Measurements from ENCODE around the gene LASP1.
"Not testable (repeated sequence)": the region's sequence is repeated elsewhere in the genome, so short reads cannot be mapped to it uniquely, and the experiment has no call there.

The LASP1 gene

GRCh38 chr17:38911081-38911730 lies 41.3 kb downstream of the LASP1 start:
- Histone ChIP-seq H3K27ac (ENCODE audit: low read length) (peak overlapping the region; percentile 58), H3K27me3 (ENCODE audit: control insufficient read depth in 1 of 2, insufficient read depth in 2 of 2, low read length in 2 of 2) (no peaks in the 10 kb centered on the region), H3K9me3 (ENCODE audit: control insufficient read depth in 2 of 2, low read length in 2 of 2) (no peaks in the 10 kb centered on the region), H3K9ac (ENCODE audit: low read length in 2 of 2) (no peak overlapping the region), H3K36me3 (ENCODE audit: control insufficient read depth in 2 of 2, insufficient read depth in 2 of 2, low read length in 2 of 2) (peaks cover 17 to 28% of the 10 kb centered on the region in 2 donors), H3K4me1 (ENCODE audit: control insufficient read depth, insufficient read depth, low read length) (peaks cover 53% of the 10 kb centered on the region), H3K4me3 (ENCODE audit: low read length in 2 of 2) (no peak overlapping the region)

GRCh38 chr17:38911731-38912081 lies 41.8 kb downstream of the LASP1 start:
- Histone ChIP-seq H3K4me1 (ENCODE audit: control insufficient read depth, insufficient read depth, low read length) (peaks cover 51% of the 10 kb centered on the region), H3K36me3 (ENCODE audit: control insufficient read depth in 2 of 2, insufficient read depth in 2 of 2, low read length in 2 of 2) (peaks cover 17 to 28% of the 10 kb centered on the region in 2 donors), H3K27ac (ENCODE audit: low read length) (peak overlapping the region; percentile 58)
- not testable (repeated sequence) for H3K9me3 ChIP-seq (ENCODE audit: control insufficient read depth in 2 of 2, low read length in 2 of 2); H3K9ac ChIP-seq (ENCODE audit: low read length in 2 of 2); H3K27me3 ChIP-seq (ENCODE audit: control insufficient read depth in 1 of 2, insufficient read depth in 2 of 2, low read length in 2 of 2); H3K4me3 ChIP-seq (ENCODE audit: low read length in 2 of 2)

GRCh38 chr17:38912221-38912813 lies 42.5 kb downstream of the LASP1 start:
- Histone ChIP-seq H3K27me3 (ENCODE audit: control insufficient read depth in 1 of 2, insufficient read depth in 2 of 2, low read length in 2 of 2) (no peaks in the 10 kb centered on the region), H3K36me3 (ENCODE audit: control insufficient read depth in 2 of 2, insufficient read depth in 2 of 2, low read length in 2 of 2) (peaks cover 17 to 30% of the 10 kb centered on the region in 2 donors), H3K4me3 (ENCODE audit: low read length in 2 of 2) (peak overlapping the region; percentile 40 to 52), H3K9me3 (ENCODE audit: control insufficient read depth in 2 of 2, low read length in 2 of 2) (no peaks in the 10 kb centered on the region), H3K27ac (ENCODE audit: low read length) (peak overlapping the region; percentile 58), H3K9ac (ENCODE audit: low read length in 2 of 2) (no peak overlapping the region), H3K4me1 (ENCODE audit: control insufficient read depth, insufficient read depth, low read length) (peaks cover 46% of the 10 kb centered on the region)

- Histone ChIP-seq H3K27ac (ENCODE audit: low read length) (peak overlapping the region; percentile 18), H3K27me3 (ENCODE audit: control insufficient read depth in 1 of 2, insufficient read depth in 2 of 2, low read length in 2 of 2) (no peaks in the 10 kb centered on the region), H3K36me3 (ENCODE audit: control insufficient read depth in 2 of 2, insufficient read depth in 2 of 2, low read length in 2 of 2) (peaks cover 27 to 46% of the 10 kb centered on the region in 2 donors), H3K9me3 (ENCODE audit: control insufficient read depth in 2 of 2, low read length in 2 of 2) (no peaks in the 10 kb centered on the region), H3K9ac (ENCODE audit: low read length in 2 of 2) (no peak overlapping the region), H3K4me3 (ENCODE audit: low read length in 2 of 2) (no peak overlapping the region), H3K4me1 (ENCODE audit: control insufficient read depth, insufficient read depth, low read length) (peaks cover 37% of the 10 kb centered on the region)
These were observed 45.1 kb downstream of the LASP1 start for GRCh38 chr17:38914741-38915638.

- H3K27ac ChIP-seq (ENCODE audit: low read length), result no peak overlapping the region
These were observed 45.8 kb downstream of the LASP1 start for GRCh38 chr17:38915639-38915995.

GRCh38 chr17:38916771-38917170 lies 46.9 kb downstream of the LASP1 start:
- H3K4me1 ChIP-seq (ENCODE audit: control insufficient read depth, insufficient read depth, low read length), result peaks cover 49% of the 10 kb centered on the region
- H3K9ac ChIP-seq (ENCODE audit: low read length in 2 of 2), result no peak overlapping the region
- peaks cover 32 to 44% of the 10 kb centered on the region in 2 donors for H3K36me3 ChIP-seq (ENCODE audit: control insufficient read depth in 2 of 2, insufficient read depth in 2 of 2, low read length in 2 of 2)
- H3K27ac ChIP-seq (ENCODE audit: low read length), result no peak overlapping the region
- H3K4me3 ChIP-seq (ENCODE audit: low read length in 2 of 2), result no peak overlapping the region
- no peaks in the 10 kb centered on the region for H3K9me3 ChIP-seq (ENCODE audit: control insufficient read depth in 2 of 2, low read length in 2 of 2)
- H3K27me3 ChIP-seq (ENCODE audit: control insufficient read depth in 1 of 2, insufficient read depth in 2 of 2, low read length in 2 of 2), result no peaks in the 10 kb centered on the region

More at GRCh38 chr17:38915639-38915995, 45.8 kb downstream of the LASP1 start:
- peaks cover 43% of the 10 kb centered on the region for H3K4me1 ChIP-seq (ENCODE audit: control insufficient read depth, insufficient read depth, low read length)
- no peak overlapping the region for H3K9ac ChIP-seq (ENCODE audit: low read length in 2 of 2)
- no peak overlapping the region for H3K4me3 ChIP-seq (ENCODE audit: low read length in 2 of 2)
- H3K36me3 ChIP-seq (ENCODE audit: control insufficient read depth in 2 of 2, insufficient read depth in 2 of 2, low read length in 2 of 2), result peaks cover 32 to 44% of the 10 kb centered on the region in 2 donors
- H3K9me3 ChIP-seq (ENCODE audit: control insufficient read depth in 2 of 2, low read length in 2 of 2), result no peaks in the 10 kb centered on the region
- no peaks in the 10 kb centered on the region for H3K27me3 ChIP-seq (ENCODE audit: control insufficient read depth in 1 of 2, insufficient read depth in 2 of 2, low read length in 2 of 2)

- peaks cover 49% of the 10 kb centered on the region for H3K4me1 ChIP-seq (ENCODE audit: control insufficient read depth, insufficient read depth, low read length)
- no peaks in the 10 kb centered on the region for H3K9me3 ChIP-seq (ENCODE audit: control insufficient read depth in 2 of 2, low read length in 2 of 2)
- H3K4me3 ChIP-seq (ENCODE audit: low read length in 2 of 2), result no peak overlapping the region
- H3K27ac ChIP-seq (ENCODE audit: low read length), result no peak overlapping the region
- no peak overlapping the region for H3K9ac ChIP-seq (ENCODE audit: low read length in 2 of 2)
- no peaks in the 10 kb centered on the region for H3K27me3 ChIP-seq (ENCODE audit: control insufficient read depth in 1 of 2, insufficient read depth in 2 of 2, low read length in 2 of 2)
- peaks cover 32 to 44% of the 10 kb centered on the region in 2 donors for H3K36me3 ChIP-seq (ENCODE audit: control insufficient read depth in 2 of 2, insufficient read depth in 2 of 2, low read length in 2 of 2)
These were observed 47.4 kb downstream of the LASP1 start for GRCh38 chr17:38917259-38917658.

GRCh38 chr17:38918129-38918913 lies 48.5 kb downstream of the LASP1 start:
- Histone ChIP-seq H3K27ac (ENCODE audit: low read length) (no peak overlapping the region), H3K9me3 (ENCODE audit: control insufficient read depth in 2 of 2, low read length in 2 of 2) (no peaks in the 10 kb centered on the region), H3K4me1 (ENCODE audit: control insufficient read depth, insufficient read depth, low read length) (peaks cover 49% of the 10 kb centered on the region), H3K4me3 (ENCODE audit: low read length in 2 of 2) (no peak overlapping the region), H3K9ac (ENCODE audit: low read length in 2 of 2) (no peak overlapping the region), H3K36me3 (ENCODE audit: control insufficient read depth in 2 of 2, insufficient read depth in 2 of 2, low read length in 2 of 2) (peaks cover 32 to 40% of the 10 kb centered on the region in 2 donors), H3K27me3 (ENCODE audit: control insufficient read depth in 1 of 2, insufficient read depth in 2 of 2, low read length in 2 of 2) (no peaks in the 10 kb centered on the region)

GRCh38 chr17:38918916-38919315 lies 49.1 kb downstream of the LASP1 start:
- H3K4me1 ChIP-seq (ENCODE audit: control insufficient read depth, insufficient read depth, low read length), result peaks cover 49% of the 10 kb centered on the region

GRCh38 chr17:38919316-38920078 lies 49.6 kb downstream of the LASP1 start:
- Histone ChIP-seq H3K27ac (ENCODE audit: low read length) (peak overlapping the region; percentile 64), H3K36me3 (ENCODE audit: control insufficient read depth in 2 of 2, insufficient read depth in 2 of 2, low read length in 2 of 2) (peaks cover 28 to 37% of the 10 kb centered on the region in 2 donors), H3K27me3 (ENCODE audit: control insufficient read depth in 1 of 2, insufficient read depth in 2 of 2, low read length in 2 of 2) (no peaks in the 10 kb centered on the region), H3K9me3 (ENCODE audit: control insufficient read depth in 2 of 2, low read length in 2 of 2) (no peaks in the 10 kb centered on the region), H3K4me1 (ENCODE audit: control insufficient read depth, insufficient read depth, low read length) (peaks cover 47% of the 10 kb centered on the region), H3K9ac (ENCODE audit: low read length in 2 of 2) (no peak overlapping the region), H3K4me3 (ENCODE audit: low read length in 2 of 2) (no peak overlapping the region)

More at GRCh38 chr17:38918916-38919315, 49.1 kb downstream of the LASP1 start:
- Histone ChIP-seq H3K27me3 (ENCODE audit: control insufficient read depth in 1 of 2, insufficient read depth in 2 of 2, low read length in 2 of 2) (no peaks in the 10 kb centered on the region), H3K4me3 (ENCODE audit: low read length in 2 of 2) (no peak overlapping the region), H3K9me3 (ENCODE audit: control insufficient read depth in 2 of 2, low read length in 2 of 2) (no peaks in the 10 kb centered on the region), H3K36me3 (ENCODE audit: control insufficient read depth in 2 of 2, insufficient read depth in 2 of 2, low read length in 2 of 2) (peaks cover 32 to 40% of the 10 kb centered on the region in 2 donors), H3K9ac (ENCODE audit: low read length in 2 of 2) (no peak overlapping the region), H3K27ac (ENCODE audit: low read length) (peak overlapping the region; percentile 64)
